Measurements from ENCODE around the gene FTCD. TPM values are rescaled to one million over a fixed set of nuclear protein-coding genes. Genes with fewer than 3 reads are reported as not detected.

Gene FTCD
- polyA plus RNA-seq, 1 donor, result 61.8 TPM

Other genes with a start within 250 kb of the FTCD start
- gene COL6A1, start 173.8 kb downstream of the FTCD start, polyA plus RNA-seq, result 470 TPM
- 201 TPM for gene COL6A2, start 57.5 kb downstream of the FTCD start, polyA plus RNA-seq
- gene SPATC1L, start 28.9 kb upstream of the FTCD start, polyA plus RNA-seq, result 13.2 TPM
- 33.3 TPM for gene LSS, start 73.2 kb upstream of the FTCD start, polyA plus RNA-seq
- gene MCM3AP, start 130.0 kb upstream of the FTCD start, polyA plus RNA-seq, result 77.5 TPM
- gene YBEY, start 130.8 kb upstream of the FTCD start, polyA plus RNA-seq, result 22.1 TPM
- gene C21orf58, start 168.3 kb upstream of the FTCD start, polyA plus RNA-seq, result 8.7 TPM
- 17.9 TPM for gene PCNT, start 168.6 kb upstream of the FTCD start, polyA plus RNA-seq